Suprapubic skin (tissue), 4 donors: Measurements from ENCODE around the gene CDH7. TPM values are rescaled to one million over a fixed set of nuclear protein-coding genes. Genes with fewer than 3 reads are reported as not detected.

Source experiments
- DNase-seq, 2 donors: peaks; one replicate each; pipeline ENCODE4 v3.0.0-alpha.2; 2019; ENCODE audit warnings: low spot score in 2 of 2
- H3K27ac ChIP-seq: fragments of 200-600 bp; sonication (generic); one replicate; pipeline ENCODE4 v1.5.1; 2019
- H3K27me3 ChIP-seq: fragments of 200-600 bp; sonication (generic); one replicate; pipeline ENCODE4 v1.5.1; 2019
- H3K36me3 ChIP-seq: fragments of 200-600 bp; sonication (generic); one replicate; pipeline ENCODE4 v1.5.1; 2019
- H3K4me1 ChIP-seq: fragments of 200-600 bp; sonication (generic); one replicate; pipeline ENCODE4 v1.5.1; 2019
- H3K4me3 ChIP-seq: fragments of 200-600 bp; sonication (generic); one replicate; pipeline ENCODE4 v1.5.1; 2019; ENCODE audit warnings: mild to moderate bottlenecking
- H3K9me3 ChIP-seq: fragments of 200-600 bp; sonication (generic); one replicate; pipeline ENCODE4 v1.5.1; 2019
- EP300 ChIP-seq: sonication (generic); formaldehyde crosslinking; IDR thresholded peaks from one replicate; pipeline ENCODE4 v1.6.1; 2017; ENCODE audit warnings: antibody characterized with exemption
- POLR2A ChIP-seq, 2 donors: fragments of 450-650 bp; IDR thresholded peaks; one replicate each; pipeline ENCODE4 v1.6.1; 2017; ENCODE audit warnings: antibody characterized with exemption in 2 of 2, mild to moderate bottlenecking in 2 of 2, moderate library complexity in 2 of 2
- POLR2AphosphoS5 ChIP-seq, 3 donors: sonication (generic); formaldehyde crosslinking; IDR thresholded peaks; one replicate each; pipeline ENCODE4 v1.6.1; 2017; ENCODE audit warnings: antibody characterized with exemption in 3 of 3
- WGBS: methylation state at CpG from one replicate; pipeline ENCODE4 v1.1.5; 2018; 5-methylcytosine and 5-hydroxymethylcytosine counted together
- total RNA-seq, 4 donors: library from RNA; depleted of rRNA; stranded (reverse); fragments of >200 nt; gene quantifications; one replicate each; pipeline ENCODE4 v1.1.0, GENCODE V29; 2016
- TF ChIP-seq, protein P1 (sequence below), 2 donors: fragments of 200-600 bp in 1 of 2; fragments of 450-650 bp in 1 of 2; sonication (generic) in 1 of 2; IDR thresholded peaks; one replicate each; pipeline ENCODE4 v1.5.1; 2016 to 2019; ENCODE audit warnings: antibody characterized with exemption in 2 of 2, mild to moderate bottlenecking in 1 of 2, moderate library complexity in 1 of 2

The CDH7 gene
- total RNA-seq, 4 donors from 2014 or later: 0.24 TPM; not detected in 3

GRCh38 chr18:65846107-65846506 is 95.3 kb downstream of the CDH7 start:
- Histone ChIP-seq H3K9me3 (no peaks in the 10 kb centered on the region), H3K27me3 (no peaks in the 10 kb centered on the region), H3K27ac (no peak overlapping the region), H3K4me1 (no peaks in the 10 kb centered on the region), H3K36me3 (no peaks in the 10 kb centered on the region), H3K4me3 (no peak overlapping the region)
- TF ChIP-seq, protein P1, sequence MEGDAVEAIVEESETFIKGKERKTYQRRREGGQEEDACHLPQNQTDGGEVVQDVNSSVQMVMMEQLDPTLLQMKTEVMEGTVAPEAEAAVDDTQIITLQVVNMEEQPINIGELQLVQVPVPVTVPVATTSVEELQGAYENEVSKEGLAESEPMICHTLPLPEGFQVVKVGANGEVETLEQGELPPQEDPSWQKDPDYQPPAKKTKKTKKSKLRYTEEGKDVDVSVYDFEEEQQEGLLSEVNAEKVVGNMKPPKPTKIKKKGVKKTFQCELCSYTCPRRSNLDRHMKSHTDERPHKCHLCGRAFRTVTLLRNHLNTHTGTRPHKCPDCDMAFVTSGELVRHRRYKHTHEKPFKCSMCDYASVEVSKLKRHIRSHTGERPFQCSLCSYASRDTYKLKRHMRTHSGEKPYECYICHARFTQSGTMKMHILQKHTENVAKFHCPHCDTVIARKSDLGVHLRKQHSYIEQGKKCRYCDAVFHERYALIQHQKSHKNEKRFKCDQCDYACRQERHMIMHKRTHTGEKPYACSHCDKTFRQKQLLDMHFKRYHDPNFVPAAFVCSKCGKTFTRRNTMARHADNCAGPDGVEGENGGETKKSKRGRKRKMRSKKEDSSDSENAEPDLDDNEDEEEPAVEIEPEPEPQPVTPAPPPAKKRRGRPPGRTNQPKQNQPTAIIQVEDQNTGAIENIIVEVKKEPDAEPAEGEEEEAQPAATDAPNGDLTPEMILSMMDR (IDR thresholded peaks at IDR 0.05): no peak
- no peak for TF ChIP-seq POLR2AphosphoS5 (IDR thresholded peaks at IDR 0.05)
- no peak for TF ChIP-seq POLR2A (IDR thresholded peaks at IDR 0.05)
- no peak for TF ChIP-seq EP300
- no peak for DNase-seq
- 94% methylated on average over 2 of the region's 2 CpGs for WGBS

GRCh38 chr18:65852273-65852672 is 101.5 kb downstream of the CDH7 start:
- no peak for DNase-seq
- no peak overlapping the region for H3K27ac ChIP-seq
- TF ChIP-seq POLR2AphosphoS5 (IDR thresholded peaks at IDR 0.05) (no peak), EP300 (no peak), POLR2A (IDR thresholded peaks at IDR 0.05) (no peak)
- TF ChIP-seq, protein P1 (IDR thresholded peaks at IDR 0.05): no peak
- H3K36me3 ChIP-seq: no peaks in the 10 kb centered on the region
- WGBS: 79% methylated on average over 3 of the region's 3 CpGs
- H3K9me3 ChIP-seq: no peaks in the 10 kb centered on the region
- no peaks in the 10 kb centered on the region for H3K4me1 ChIP-seq
- no peaks in the 10 kb centered on the region for H3K27me3 ChIP-seq
- no peak overlapping the region for H3K4me3 ChIP-seq

GRCh38 chr18:65859075-65859474 is 108.3 kb downstream of the CDH7 start:
- 37% methylated on average over 3 of the region's 3 CpGs for WGBS
- Histone ChIP-seq H3K27ac (no peak overlapping the region), H3K4me3 (no peak overlapping the region), H3K36me3 (no peaks in the 10 kb centered on the region), H3K27me3 (no peaks in the 10 kb centered on the region), H3K9me3 (no peaks in the 10 kb centered on the region), H3K4me1 (no peaks in the 10 kb centered on the region)
- TF ChIP-seq, protein P1 (IDR thresholded peaks at IDR 0.05): no peak
- no peak for TF ChIP-seq POLR2AphosphoS5 (IDR thresholded peaks at IDR 0.05)
- no peak for TF ChIP-seq POLR2A (IDR thresholded peaks at IDR 0.05)
- no peak for DNase-seq

DNA sequence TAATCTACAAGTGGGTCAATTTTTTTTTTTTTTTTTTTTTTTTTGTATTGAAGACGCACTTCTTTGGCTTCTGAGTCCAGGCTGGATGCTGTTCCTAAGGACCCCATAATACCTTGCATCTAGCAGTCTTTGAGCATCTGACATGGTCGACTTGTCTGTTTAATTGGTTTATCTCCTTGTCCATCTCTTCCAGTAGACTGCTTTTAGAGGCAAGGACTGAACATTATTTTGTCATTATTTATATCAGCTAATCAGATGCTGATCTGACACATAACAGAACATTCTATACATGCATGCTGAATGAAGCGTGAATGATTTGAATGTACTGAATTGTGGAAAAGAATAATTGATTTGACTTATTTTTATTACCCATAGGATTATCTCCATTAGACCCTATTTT is 118.7 kb downstream of the CDH7 start:
- no peaks in the 10 kb centered on the region for H3K36me3 ChIP-seq
- H3K27me3 ChIP-seq: no peaks in the 10 kb centered on the region
- DNase-seq: no peak
- H3K4me3 ChIP-seq: no peak overlapping the region
- 40% methylated on average over 2 of the region's 3 CpGs for WGBS
- no peak overlapping the region for H3K27ac ChIP-seq
- no peaks in the 10 kb centered on the region for H3K4me1 ChIP-seq
- TF ChIP-seq POLR2A (IDR thresholded peaks at IDR 0.05) (no peak), EP300 (no peak), POLR2AphosphoS5 (IDR thresholded peaks at IDR 0.05) (no peak)
- TF ChIP-seq, protein P1 (IDR thresholded peaks at IDR 0.05): no peak
- H3K9me3 ChIP-seq: no peaks in the 10 kb centered on the region

GRCh38 chr18:65876310-65876709 is 125.5 kb downstream of the CDH7 start:
- Histone ChIP-seq H3K36me3 (no peaks in the 10 kb centered on the region), H3K27me3 (no peaks in the 10 kb centered on the region), H3K4me3 (no peak overlapping the region), H3K27ac (no peak overlapping the region), H3K4me1 (no peaks in the 10 kb centered on the region), H3K9me3 (no peaks in the 10 kb centered on the region)
- WGBS: 58% methylated on average over 3 of the region's 3 CpGs
- TF ChIP-seq EP300 (no peak), POLR2AphosphoS5 (IDR thresholded peaks at IDR 0.05) (no peak), POLR2A (IDR thresholded peaks at IDR 0.05) (no peak)
- TF ChIP-seq, protein P1 (IDR thresholded peaks at IDR 0.05): no peak
- no peak for DNase-seq
